GM21423 (cell line): ENCODE measurements around the gene TRMT112.
"Not testable (repeated sequence)": the region's sequence is repeated elsewhere in the genome, so short reads cannot be mapped to it uniquely, and the experiment has no call there.

ENCODE experiments used
- ATAC-seq: cut with Tn5 transposase; IDR thresholded peaks from one replicate; pipeline ENCODE4 v1.9.1; 2021; ENCODE audit warnings: mild to moderate bottlenecking, moderate library complexity; ENCODE audit not compliant: unreplicated experiment

TRMT112 gene

DNA sequence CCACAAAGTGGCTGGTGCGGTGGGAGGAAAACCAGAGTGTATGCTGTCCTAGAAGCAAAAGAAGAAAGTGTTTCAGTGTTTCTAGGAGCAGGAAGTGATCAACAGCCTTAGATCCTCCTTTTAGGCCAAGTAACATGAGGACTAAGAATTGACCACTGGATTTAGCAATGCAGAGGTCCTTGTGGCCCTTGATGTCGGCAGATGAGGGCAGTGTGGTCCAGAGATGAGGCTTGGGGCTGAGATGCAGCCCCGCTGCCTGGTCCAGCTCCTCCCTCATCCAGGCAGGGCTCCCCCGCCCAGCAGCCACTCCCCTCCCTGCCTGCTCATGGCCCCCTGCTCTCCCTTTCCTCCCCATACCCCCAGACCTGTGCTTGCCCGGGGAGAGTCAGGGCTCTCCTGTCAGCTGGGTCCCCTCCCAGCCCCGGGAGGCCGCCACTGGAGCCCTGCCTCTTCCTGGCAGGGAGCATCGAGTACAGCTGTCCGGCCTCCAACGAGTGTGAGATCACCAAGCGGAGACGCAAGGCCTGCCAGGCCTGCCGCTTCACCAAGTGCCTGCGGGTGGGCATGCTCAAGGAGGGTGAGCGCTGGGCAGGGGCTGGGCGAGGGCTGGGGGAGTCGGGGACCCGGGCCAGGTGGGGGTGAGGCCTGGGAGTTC, 3.7 kb downstream of the TRMT112 start:
- ATAC-seq = no peak

DNA sequence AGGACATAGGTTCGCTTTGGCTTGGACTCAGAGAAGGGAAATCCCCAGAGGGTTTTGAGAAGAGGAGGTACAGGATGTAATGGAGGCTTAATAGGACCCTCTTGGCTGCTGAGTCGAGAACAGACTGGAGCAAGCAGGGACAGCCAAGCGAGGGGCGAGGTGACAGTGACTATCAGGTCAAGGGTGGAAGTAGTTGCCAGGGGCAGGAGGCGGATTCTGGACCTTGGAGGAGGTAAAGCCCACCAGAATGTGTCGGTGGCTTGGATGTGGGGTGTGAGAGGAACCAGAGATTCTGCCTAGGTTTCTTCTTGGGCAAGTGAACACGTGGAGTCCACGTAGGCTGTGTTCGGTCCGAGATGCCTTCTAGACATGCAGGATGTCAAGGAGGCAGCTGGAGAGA, 4.4 kb downstream of the TRMT112 start:
- ATAC-seq = no peak

DNA sequence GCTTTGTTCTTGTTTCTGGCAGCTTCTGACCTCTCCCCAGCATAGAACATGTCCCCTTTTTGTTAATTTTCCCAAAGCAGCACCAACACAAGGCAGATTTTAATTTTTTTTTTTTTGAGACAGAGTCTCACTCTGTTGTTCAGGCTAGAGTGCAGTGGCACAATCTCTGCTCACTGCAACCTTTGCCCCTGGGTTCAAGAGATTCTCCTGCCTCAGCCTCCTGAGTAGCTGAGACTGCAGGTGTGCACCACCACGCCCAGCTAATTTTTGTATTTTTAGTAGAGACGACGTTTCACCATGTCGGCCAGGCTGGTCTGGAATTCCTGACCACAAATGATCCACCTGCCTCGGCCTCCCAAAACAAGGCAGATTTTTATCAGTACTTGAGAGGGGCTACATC, 9.6 kb downstream of the TRMT112 start:
- ATAC-seq = not testable (repeated sequence)

DNA sequence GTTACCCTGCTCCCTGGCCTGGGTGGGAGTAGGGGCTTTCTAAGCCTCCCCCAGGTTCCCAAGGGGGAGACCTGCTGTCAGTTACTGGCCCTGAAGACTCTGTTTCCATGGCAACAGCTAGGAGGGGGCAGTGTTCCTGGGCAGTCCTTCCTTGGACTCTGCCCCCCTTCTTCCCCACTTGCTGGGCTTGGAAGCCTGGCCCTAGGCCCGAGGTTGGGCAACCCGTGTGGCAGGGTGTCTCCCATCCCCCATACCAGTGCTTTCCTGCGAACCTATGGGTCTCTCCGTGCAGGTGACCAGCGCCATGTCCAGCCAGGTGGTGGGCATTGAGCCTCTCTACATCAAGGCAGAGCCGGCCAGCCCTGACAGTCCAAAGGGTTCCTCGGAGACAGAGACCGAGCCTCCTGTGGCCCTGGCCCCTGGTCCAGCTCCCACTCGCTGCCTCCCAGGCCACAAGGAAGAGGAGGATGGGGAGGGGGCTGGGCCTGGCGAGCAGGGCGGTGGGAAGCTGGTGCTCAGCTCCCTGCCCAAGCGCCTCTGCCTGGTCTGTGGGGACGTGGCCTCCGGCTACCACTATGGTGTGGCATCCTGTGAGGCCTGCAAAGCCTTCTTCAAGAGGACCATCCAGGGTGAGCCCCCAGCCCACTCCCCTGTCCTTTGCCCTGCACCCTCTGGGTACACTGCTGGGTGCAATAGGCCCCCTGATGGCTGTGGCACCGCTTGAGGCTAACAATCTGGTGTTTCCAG, 10.3 kb downstream of the TRMT112 start:
- no peak for ATAC-seq

DNA sequence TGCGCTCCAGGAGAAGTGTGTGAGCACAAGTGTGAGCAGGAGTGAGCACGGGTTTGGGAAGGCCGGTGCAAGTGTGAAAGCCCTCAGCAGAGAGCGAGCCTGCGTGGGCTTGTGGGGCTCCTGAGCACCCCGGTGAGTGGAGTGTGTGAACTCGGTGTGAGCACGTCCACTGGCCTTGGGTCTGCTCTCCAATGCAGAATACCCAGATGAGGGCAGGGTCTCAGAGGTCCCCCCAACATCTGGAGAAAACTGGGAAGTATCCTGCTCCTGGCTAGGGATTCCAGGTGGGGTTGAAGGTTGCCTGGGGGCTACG, 10.8 kb downstream of the TRMT112 start:
- ATAC-seq = no peak

DNA sequence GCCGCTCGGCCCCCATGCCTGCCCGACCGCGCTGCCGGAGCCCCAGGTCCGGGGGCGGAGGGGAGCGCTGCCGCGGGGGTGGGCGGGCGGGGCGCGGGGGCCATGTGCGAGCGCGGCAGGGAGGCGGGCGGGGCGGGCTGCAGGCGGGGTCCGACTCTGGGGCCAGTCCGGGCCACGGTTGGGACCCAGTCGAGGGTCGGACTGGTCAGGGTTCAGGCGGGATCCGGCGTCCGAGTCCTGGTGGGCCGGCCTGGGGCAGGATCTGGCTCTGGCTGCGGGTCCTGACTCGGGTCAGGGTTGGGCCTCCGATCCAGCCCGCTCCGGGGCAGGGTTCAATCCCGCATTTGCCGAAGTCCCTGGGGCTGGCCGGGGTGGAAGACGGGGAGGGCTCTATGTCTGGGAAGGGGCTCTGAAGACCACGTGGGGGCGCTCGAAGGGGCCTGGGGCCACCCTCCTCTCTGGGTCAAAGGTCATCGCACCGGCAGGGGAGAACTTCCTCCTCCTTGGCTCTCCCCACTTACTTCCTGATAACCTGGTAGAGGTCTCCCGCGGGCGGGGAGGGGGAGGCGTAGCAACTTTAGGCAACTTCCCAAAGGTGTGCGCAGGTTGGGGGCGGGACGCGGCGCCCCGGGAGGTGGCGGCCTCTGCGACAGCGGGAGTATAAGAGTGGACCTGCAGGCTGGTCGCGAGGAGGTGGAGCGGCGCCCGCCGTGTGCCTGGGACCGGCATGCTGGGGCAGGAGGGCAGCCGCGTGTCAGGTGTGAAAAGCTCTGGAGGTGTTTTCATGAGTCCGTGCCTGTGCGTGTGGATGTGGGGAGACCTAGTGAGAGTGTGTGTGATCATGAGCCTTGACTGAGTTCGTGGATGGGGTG, 11.4 kb downstream of the TRMT112 start:
- peak; percentile 19 for ATAC-seq

DNA sequence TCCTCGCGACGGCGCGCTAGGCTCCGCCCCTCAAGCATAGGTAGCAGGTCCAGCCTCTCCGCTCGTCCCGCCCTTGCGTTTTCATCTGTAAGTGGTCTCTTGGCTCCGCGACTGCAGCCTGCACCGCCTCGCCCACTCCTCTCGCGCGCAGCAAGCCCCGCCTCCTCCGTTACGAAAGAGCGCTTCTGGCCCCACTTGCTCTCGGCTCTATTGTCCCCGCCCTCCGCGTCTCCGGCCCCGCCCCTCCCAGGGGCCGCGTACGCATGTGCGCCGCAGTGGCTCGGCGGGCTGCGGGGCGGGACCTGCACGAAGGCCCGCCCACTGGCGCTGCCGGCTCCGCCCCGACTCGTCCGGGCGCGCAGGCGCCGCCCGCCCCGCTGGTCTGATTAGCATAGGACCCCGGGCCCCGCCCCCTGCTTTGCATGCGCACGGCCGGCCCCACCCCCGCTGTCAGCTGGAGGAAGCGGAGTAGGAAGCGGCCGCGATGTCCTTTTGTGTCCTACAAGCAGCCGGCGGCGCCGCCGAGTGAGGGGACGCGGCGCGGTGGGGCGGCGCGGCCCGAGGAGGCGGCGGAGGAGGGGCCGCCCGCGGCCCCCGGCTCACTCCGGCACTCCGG, 12.2 kb downstream of the TRMT112 start, which contains the start of gene ESRRA:
Gene ESRRA (plus strand): TSS at position 450 of the 616 bp plus-strand sequence. CDS start 1,656 bp downstream, outside the sequence.
- peak; percentile 69 for ATAC-seq

DNA sequence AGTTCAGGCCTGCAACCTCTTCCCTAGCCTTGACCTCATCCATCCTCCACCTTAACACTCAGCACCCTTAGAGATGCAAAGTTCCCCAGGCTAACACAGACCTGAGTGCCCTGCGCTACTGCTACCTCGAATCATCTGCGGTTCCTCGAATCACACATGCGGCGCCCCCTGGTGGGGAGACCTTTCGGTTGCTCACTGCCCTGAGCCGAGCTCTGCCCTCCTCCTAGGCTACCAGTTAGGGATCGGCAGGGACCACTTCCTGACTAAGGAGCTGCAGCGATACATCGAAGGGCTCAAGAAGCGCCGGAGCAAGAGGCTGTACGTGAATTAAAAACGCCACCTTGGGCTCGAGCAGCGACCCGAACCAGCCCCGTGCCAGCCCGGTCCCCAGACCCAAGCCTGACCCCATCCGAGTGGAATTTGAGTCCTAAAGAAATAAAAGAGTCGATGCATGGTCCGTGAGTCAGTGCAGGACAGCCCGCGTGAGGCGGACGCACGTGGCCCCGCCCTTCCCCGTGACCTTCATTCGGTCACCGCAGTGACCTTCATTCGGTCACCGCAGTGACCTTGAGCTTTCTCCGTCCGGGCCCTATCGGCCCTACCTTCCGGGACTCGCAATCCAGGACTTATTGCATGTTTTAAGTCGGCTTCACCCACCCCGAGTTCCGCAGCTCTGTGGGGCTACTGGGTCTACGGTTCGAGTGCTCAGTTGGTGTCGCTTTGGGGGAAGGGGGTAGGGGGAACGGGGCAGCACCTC, 12.9 kb downstream of the TRMT112 start:
- ATAC-seq = peak; percentile 31

DNA sequence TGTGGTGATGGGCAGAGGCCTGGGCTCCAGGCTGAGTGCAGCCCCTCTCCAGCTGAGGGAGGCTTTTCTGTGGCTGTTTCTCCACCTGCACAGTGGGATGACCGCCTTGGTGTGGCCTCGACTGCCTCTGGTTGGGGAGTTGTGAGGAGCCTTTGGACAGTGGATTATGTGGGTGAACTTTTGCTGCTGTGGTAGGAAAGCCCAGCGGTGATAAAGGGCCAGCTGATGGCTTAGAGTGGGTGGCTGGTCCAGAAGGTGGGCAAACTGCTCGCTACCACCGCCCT, 13.4 kb downstream of the TRMT112 start:
- no peak for ATAC-seq

DNA sequence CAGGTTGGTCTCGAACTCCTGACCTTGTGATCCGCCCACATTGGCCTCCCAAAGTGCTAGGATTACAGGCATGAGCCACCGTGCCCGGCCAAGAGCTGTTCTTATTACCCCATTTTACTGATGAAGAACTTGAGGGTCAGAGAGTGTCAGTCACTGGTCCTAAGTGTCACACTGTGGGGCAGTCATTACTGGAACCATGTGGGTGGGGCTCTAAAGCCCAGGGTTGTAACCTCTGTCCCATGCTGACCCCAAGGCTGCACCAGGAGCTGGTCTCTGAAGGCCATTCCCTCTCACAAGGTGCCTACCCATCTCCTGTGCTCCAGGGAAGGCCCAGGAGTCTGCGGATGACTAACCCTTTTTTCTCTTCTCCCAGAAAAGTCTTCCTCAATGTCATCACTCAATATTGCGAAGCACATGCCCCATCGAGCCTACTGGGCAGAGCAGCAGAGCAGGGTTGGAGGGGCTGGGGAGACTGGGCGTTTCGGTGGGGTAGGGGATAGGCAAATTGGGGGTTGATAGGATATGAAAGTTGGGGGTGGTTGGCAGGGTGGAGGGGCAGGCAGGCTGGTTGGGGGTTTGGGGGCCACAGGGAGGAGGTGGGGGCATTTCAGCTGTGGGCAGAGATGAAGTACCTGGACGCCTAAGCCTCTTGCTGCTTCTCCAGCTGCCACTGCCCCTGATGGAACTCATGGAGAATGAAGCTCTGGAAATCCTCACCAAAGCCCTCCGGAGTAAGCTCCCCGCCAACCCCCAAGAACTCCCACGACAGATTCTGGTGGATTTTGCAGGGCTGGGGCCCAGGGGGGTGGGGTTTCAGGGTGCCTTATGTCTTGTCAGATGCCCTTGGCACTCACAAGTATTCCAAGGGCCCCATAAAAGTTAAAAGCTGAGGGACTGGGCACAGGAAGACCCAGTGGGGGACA, 14.0 kb downstream of the TRMT112 start:
- no peak for ATAC-seq

DNA sequence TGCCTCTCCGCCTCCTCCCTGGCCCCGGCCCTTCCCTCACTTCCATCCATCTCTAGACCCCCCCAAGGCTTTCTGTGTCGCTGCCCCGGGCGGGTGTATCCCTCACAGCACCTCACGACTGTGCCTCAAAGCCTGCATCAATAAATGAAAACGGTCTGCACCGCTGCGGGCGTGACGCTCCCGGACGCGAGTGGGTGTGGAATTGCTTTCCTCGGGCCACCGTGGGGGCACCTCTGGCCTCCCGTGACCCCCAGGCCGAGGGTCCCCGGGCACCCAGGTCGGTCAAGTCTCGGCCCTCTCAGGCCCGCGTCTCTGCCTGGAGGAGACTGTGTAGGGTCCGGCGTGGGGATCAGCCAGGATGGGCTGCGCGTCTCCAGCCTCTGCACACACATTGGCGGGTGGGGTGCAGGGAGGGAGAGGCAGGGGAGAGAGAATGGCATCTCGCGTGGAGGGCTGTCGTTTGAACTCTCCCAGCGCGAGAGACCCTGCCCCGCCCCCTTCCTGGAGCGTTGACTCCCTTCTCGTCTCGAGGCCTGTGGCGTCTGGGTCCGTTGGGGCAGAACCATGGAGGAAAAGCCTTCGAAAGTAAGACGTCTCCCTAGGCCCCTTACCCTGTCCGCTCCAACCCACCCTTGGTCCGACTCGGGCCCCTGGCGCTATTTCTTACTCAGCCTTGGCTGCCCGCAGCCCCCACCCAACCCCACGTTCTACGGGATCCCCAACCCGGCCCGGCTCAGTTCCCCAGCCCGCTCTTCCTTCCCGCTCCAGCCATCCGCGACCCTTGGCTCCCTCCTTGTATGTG, 17.3 kb downstream of the TRMT112 start, which contains the start of gene CATSPERZ:
Gene CATSPERZ (plus strand): TSS at position 512 of the 802 bp plus-strand sequence. CDS start 53 bp downstream, at position 565.
- no peak for ATAC-seq

DNA sequence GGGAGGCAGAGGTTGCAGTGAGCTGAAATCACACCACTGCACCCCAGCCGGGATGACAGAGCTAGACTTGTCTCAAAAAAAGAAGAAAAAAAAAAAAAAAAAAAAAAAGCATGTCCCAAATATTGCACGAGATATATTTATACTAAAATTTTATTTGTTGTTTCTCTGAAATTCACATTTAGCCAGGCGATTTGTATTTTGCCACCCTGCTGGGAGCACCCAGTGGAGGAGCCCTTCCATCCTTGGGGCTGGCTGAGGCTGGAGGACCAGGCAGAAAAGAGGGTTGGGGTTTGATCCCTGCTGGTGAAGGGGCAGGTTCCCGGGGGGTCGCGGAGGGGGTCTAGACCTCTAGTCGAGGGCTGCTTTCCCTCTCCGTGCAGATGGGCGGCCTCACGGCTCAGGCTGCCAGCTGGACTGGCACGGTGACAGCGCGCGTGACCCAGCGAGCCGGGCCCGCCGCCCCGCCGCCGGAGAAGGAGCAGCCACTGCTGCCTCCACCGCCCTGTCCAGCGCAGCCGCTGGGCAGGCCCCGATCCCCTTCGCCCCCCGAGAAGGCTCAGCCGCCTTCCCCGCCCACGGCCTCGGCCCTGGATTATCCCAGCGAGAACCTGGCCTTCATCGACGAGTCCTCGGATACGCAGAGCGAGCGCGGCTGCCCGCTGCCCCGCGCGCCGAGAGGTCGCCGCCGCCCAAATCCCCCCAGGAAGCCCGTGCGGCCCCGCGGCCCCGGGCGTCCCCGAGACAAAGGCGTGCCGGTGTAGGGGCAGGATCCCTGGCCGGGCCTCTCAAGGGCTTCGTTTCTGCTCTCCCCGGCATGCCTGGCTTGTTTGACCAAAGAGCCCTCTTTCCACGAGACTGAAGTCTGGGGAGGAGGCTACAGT, 18.2 kb downstream of the TRMT112 start:
- no peak for ATAC-seq

DNA sequence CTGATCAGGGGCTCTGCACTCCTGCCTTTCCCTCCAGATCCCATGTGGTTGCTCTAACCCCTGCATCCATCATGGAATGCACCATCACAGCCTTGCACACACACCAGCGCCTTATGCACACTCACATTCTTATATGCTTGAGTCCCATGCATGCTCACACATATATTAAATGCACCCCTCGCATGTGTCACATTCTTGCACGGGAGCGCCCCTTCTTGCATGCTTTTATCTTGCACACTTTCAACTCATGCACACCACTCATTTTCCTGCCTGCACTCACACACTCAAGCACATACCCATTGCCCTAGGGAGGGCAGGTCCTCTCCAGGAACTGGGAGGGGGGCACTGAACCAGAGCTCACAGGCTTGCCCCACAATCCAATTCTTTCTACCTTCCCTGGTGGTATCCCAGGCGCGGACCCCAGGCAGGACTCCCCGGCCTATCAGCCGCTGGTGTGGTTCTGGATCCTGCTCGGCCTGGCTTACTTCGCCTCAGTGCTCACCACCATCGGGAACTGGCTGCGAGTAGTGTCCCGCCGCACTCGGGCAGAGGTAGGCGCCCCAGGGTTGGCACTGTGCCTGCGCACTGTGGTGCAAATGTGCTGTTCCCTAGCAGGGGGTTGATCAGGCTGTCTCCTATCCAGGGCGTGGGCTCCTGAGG, 19.5 kb downstream of the TRMT112 start:
- ATAC-seq = no peak

DNA sequence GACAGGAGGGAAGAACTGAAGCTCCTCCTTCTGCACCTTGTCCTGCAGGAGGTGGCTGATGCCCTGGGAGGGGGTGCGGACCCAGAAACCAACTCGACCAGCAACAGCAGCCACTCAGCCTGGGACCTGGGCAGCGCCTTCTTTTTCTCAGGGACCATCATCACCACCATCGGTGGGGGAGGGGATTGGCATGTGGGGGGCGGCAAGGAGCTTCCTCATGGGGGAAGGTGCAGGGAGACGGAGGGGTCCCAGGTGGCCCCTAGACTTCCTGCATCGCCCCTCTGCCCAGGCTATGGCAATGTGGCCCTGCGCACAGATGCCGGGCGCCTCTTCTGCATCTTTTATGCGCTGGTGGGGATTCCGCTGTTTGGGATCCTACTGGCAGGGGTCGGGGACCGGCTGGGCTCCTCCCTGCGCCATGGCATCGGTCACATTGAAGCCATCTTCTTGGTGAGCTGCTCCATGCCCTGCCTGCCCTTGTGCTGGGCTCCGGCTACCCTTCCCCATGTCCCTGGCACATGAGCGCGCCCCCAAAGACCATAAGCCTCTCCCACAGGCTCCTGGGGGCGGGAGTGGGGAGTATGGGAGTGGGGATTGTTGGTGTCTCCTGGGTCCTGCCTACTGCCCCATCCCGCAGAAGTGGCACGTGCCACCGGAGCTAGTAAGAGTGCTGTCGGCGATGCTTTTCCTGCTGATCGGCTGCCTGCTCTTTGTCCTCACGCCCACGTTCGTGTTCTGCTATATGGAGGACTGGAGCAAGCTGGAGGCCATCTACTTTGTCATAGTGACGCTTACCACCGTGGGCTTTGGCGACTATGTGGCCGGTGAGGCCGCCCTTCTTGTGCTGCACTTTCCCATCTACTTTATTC, 20.3 kb downstream of the TRMT112 start:
- ATAC-seq = no peak

DNA sequence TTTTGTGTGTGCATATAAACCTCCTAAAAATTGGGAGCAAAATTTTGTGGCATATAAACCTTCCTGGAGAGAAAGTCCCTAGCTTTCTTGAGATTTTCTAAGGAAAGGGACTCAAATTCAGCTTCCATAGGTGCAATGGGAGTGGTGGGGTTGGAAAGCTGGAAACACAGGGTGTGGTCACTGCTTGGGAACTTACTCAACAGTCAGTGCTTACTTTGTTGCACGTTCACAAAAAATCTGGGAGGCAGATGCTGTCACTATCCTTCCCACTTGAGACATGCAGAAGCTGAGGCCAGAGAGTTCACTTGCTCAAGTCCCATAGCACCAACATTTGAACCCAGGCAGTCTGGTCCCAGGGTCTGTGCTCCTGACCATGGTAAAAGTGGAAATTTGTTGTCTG, 21.1 kb downstream of the TRMT112 start:
- no peak for ATAC-seq

DNA sequence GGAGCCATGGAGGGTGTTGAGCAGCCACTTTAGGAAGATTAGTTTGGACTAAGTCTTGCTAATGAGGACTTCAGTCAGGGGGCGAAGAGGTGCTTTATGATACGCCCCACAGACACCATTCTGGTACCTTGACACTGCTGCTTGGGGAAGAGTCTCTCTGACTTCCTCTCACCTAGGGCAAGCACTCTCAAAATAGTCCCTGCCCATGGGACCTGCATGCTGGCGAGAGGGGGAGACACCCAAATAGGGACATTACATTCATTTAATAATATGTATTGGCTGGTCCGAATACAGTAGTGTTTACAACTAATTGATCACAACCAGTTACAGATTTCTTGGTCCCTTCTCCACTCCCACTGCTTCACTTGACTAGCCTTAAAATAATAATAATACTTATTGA, 21.6 kb downstream of the TRMT112 start:
- no peak for ATAC-seq
